NCI-H2029 treated with DMSO at 0.1 percent for 48 hours (cell line): ENCODE results near the gene KDM2B.
"Not testable (repeated sequence)": the region's sequence is repeated elsewhere in the genome, so short reads cannot be mapped to it uniquely, and the experiment has no call there.

ENCODE experiments used
- DNase-seq: peaks from one replicate; lab custom pipeline; 2025; lab: John Stamatoyannopoulos, UW

The KDM2B gene

GRCh38 chr12:121499929-121500793 lies 80.7 kb downstream of the KDM2B start:
- peak; percentile 30 for DNase-seq

GRCh38 chr12:121495746-121496145 lies 85.1 kb downstream of the KDM2B start:
- DNase-seq: no peak

GRCh38 chr12:121494093-121494787 lies 86.6 kb downstream of the KDM2B start:
- peak; percentile 7 for DNase-seq

- DNase-seq: no peak
These were observed 90.2 kb downstream of the KDM2B start for GRCh38 chr12:121490401-121491281.

DNA sequence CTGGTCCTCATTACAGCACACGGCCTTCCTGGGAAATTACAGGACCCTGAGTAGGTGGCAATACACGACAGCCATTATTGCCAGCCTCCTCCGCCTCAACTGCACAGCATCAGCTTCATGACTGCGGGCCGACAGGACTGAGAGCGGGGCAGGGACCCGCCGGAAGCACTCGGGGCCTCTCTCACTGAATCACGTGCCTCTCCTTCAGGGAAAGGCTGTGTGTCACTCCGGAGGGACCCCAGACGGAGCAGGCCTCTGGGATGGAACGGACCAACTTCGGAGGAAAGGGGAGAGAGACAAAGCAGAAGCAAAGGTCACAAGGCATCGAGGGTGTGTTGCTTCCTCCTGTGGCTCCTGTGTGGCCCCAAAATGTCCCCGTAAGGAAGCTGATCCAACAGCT lies 90.9 kb downstream of the KDM2B start:
- no peak for DNase-seq

DNA sequence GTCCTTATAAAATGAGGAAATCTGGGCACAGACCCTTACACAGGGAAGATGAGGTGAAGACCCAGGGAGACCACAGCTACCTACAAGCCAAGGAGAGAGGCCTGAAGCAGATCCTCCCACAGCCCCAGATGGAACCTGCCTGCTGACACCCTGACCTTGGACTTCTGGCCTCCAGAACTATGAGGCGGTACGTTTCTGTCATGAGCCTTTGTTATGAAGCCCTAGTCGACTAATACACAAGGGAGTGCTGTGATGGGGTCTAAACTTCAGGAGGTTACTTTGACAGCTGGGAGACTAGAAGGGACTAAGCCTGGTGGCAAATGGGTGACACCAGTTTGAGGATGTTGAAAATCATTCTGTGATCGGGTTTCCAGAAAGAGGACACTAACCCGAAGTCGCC lies 95.9 kb downstream of the KDM2B start:
- no peak for DNase-seq

DNA sequence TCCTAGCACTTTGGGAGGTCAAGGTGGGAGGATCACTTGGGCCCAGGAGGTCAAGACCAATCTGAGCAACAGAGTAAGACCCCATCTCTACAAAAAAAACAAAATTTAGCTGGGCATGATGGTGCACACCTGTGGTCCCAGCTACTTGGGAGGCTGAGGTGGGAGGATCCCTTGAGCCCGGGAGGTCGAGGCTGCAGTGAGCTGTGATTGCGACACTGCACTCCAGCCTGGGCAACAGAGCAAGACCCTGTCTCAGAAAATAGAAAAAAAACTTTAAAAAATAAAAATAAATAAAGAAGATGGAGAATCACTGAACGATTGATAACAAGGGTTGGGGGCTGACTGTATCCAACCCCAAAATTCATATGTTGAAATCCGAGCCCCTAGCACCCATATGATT lies 96.3 kb downstream of the KDM2B start:
- DNase-seq: not testable (repeated sequence)

- no peak for DNase-seq
These were observed 96.9 kb downstream of the KDM2B start for GRCh38 chr12:121483949-121484348.

GRCh38 chr12:121476477-121476876 lies 104.3 kb downstream of the KDM2B start:
- DNase-seq: no peak

DNA sequence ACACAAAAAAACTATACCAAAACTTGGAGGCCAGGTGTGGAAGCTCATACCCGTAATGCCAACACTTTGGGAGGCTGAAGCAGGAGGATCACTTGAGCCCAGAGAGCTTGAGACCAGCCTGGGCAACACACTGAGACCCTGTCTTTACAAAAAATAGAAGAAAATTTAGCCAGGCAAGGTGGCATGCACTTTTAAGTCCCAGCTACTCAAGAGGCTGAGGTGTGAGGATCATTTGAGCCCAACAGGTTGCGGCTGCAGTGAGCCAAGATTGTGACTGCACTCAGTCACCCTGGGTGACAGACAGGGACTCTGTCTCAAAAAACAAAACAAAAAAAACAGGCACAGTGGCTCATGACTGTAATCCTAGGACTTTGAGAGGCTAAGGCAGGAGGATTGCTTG lies 105.5 kb downstream of the KDM2B start:
- DNase-seq: no peak

- DNase-seq: no peak
These were observed 108.5 kb downstream of the KDM2B start for GRCh38 chr12:121472150-121472905.

DNA sequence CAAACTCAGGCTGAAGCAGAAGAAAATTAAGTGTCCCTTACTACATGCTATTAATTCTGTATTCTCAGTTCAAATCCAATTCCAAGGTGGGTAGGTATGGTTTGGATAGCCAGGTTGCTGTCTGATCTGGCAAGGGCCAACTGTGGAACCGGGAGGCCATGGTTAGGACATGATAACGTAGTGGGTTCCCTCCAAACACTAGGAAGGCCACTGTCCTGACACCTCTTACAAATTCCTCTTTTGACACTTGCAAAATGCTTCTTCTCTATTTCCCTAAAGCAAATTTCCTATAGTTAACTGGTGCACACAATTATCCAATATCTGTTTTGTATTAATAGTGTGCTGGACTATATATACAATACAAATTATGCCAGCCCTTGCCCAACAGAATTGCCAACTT lies 110.1 kb downstream of the KDM2B start:
- DNase-seq: no peak

- no peak for DNase-seq
These were observed 112.4 kb downstream of the KDM2B start for GRCh38 chr12:121468499-121468801.

- DNase-seq: no peak
These were observed 113.0 kb downstream of the KDM2B start for GRCh38 chr12:121467638-121468498.

- no peak for DNase-seq
These were observed 113.8 kb downstream of the KDM2B start for GRCh38 chr12:121466794-121467637.

DNA sequence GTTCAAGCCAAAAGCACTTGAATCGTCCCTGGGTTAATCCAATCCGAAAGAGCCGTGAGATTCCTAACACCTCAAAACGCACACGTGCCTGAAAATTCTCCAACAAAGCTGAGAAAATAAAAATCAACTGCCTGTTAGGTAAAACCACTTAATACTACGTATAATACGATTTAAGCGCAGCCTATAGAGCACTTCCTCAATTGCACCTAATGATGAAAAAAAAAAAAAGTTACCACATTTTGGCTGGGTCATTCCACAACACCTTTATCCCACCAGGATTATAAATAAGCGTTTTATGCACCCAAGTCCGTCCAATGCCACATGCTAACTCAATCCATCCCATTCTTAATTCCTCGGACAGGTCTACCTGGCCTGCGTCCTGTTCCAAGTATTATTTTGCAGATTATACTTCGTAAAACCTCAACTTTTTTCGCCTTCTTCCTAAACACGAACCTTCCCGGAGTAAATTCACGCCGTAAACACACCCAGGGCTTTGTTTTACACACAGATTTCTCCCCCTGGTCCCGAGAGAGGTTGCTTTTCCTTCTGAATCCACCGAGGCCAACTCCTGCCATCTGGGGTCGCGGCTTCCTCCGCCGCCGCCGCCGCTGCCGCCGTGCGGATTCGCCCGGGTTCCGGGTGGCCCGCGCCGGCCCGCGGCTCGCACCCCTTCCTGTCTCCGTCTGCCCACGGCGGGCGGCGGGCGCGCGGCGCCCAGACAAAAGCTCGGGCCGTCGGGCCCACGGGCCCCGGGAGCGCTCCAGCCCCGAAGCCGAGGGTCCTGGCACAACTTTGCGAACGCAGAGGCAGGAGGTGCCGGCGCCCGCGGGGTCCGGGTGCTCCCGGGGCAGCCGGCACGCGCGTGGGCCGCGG lies 114.7 kb downstream of the KDM2B start:
- DNase-seq: no peak

DNA sequence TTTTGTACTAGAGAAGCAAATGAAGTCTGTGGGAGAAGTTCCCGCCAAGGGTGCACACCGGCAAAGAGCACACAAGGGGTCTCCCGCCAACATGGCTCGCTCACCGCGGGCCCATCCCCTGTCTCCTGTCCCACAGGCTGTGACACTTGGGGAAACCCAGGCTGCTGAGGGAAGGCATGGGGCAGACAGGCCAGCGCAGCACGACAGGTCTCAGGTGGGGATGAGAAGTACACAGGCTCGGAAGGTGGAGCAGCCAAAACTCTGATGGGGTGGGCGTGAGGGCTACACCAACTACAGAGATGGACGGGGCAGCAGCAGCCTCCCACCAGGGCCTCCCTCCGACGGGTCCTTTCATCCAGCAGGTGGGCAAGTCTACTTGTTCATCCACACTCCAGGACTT lies 116.5 kb downstream of the KDM2B start:
- no peak for DNase-seq

DNA sequence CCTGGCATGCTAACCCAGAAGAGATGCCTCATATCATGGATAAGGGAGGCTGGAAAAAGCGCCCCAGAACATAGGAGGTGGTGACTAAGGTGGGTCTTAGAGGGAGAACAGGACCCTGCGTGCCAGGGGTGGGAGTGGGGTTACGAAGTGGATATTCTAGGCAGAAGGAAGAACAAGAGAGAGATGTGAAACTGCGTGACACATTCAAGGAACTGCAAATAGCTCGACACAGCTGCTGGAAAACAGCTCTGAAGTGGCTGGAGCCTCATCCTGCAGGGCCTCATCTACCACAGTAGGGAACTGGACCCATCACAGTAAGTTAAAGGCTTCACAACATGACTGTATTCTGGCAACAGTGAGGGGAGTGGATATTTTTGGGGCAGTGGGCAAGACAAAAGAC lies 119.8 kb downstream of the KDM2B start:
- DNase-seq: no peak

GRCh38 chr12:121456551-121456950 lies 124.3 kb downstream of the KDM2B start:
- no peak for DNase-seq
